Peyer's patch (tissue), 4 donors: Measurements from ENCODE around the gene KRT13. TPM values are rescaled to one million over a fixed set of nuclear protein-coding genes. Genes with fewer than 3 reads are reported as not detected.

Experiments used
- DNase-seq, 3 donors: peaks; one replicate each; pipeline ENCODE4 v3.0.0-alpha.2; 2017 to 2019
- H3K27ac ChIP-seq, 4 donors: fragments of 200-600 bp; sonication (generic); one replicate each; pipeline ENCODE4 v1.5.1; 2016 to 2019
- H3K27me3 ChIP-seq, 2 donors: fragments of 200-600 bp; sonication (generic); one replicate each; pipeline ENCODE4 v1.5.1; 2019
- H3K36me3 ChIP-seq, 3 donors: fragments of 200-600 bp; sonication (generic); one replicate each; pipeline ENCODE4 v1.5.1; 2016 to 2019
- H3K4me1 ChIP-seq, 4 donors: fragments of 200-600 bp; sonication (generic); one replicate each; pipeline ENCODE4 v1.5.1; 2016 to 2019
- H3K4me3 ChIP-seq, 4 donors: fragments of 200-600 bp; sonication (generic); 1 replicate in 3 of 4; 2 replicates in 1 of 4; pipeline ENCODE4 v1.5.1; 2016 to 2019; ENCODE audit warnings: mild to moderate bottlenecking in 1 of 4
- H3K9me3 ChIP-seq, 4 donors: fragments of 200-600 bp; sonication (generic); one replicate each; pipeline ENCODE4 v1.5.1; 2016 to 2019; ENCODE audit warnings: mild to moderate bottlenecking in 1 of 4
- POLR2A ChIP-seq, 2 donors: fragments of 450-650 bp; IDR thresholded peaks; one replicate each; pipeline ENCODE4 v1.5.1; 2017; ENCODE audit warnings: antibody characterized with exemption in 2 of 2, mild to moderate bottlenecking in 2 of 2, moderate library complexity in 2 of 2
- total RNA-seq, 4 donors: library from RNA; depleted of rRNA; stranded (reverse); fragments of >200 nt; gene quantifications; one replicate each; pipeline ENCODE4 v1.1.0, GENCODE V29; 2016
- TF ChIP-seq, protein P1 (sequence below), 6 experiments: fragments of 450-650 bp in 4 of 6; fragments of 200-600 bp in 2 of 6; sonication (generic) in 1 of 6; IDR thresholded peaks; one replicate each; pipeline ENCODE4 v1.5.1; 2017 to 2019; ENCODE audit warnings: antibody characterized with exemption in 6 of 6, mild to moderate bottlenecking in 3 of 6, moderate library complexity in 1 of 6

Gene KRT13
- total RNA-seq, 4 donors from 2014 or later, result 2.5 TPM; not detected in 3

DNA sequence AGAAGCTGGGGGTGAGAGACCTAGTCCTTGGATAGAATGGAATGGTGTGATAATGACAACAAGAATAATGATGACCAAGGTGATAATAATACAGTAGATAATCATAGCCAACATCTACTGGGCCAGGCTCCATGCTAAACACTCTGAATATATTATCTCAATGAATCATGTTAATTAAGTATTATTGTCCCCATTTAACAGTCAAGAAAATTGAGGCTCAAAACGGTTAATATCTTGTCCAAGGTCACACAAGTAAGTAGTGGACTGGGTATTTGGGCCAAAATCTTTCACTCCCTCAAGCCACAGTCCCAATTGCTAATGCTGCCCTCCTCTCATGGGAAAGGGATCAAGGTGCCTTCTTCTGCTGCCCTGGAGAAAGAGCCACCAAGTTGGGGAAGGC lies 26.6 kb upstream of the KRT13 start:
- no peaks in the 10 kb centered on the region for H3K9me3 ChIP-seq
- peaks cover 0 to 4% of the 10 kb centered on the region in 2 donors for H3K27me3 ChIP-seq
- peaks cover 0 to 11% (median 0%) of the 10 kb centered on the region in 3 donors for H3K36me3 ChIP-seq
- no peak for TF ChIP-seq POLR2A (IDR thresholded peaks at IDR 0.05)
- TF ChIP-seq, protein P1, sequence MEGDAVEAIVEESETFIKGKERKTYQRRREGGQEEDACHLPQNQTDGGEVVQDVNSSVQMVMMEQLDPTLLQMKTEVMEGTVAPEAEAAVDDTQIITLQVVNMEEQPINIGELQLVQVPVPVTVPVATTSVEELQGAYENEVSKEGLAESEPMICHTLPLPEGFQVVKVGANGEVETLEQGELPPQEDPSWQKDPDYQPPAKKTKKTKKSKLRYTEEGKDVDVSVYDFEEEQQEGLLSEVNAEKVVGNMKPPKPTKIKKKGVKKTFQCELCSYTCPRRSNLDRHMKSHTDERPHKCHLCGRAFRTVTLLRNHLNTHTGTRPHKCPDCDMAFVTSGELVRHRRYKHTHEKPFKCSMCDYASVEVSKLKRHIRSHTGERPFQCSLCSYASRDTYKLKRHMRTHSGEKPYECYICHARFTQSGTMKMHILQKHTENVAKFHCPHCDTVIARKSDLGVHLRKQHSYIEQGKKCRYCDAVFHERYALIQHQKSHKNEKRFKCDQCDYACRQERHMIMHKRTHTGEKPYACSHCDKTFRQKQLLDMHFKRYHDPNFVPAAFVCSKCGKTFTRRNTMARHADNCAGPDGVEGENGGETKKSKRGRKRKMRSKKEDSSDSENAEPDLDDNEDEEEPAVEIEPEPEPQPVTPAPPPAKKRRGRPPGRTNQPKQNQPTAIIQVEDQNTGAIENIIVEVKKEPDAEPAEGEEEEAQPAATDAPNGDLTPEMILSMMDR (IDR thresholded peaks at IDR 0.05), result no peak
- DNase-seq, result no peak
- H3K27ac ChIP-seq, result no peak overlapping the region
- H3K4me1 ChIP-seq, result peaks cover 0 to 26% (median 0%) of the 10 kb centered on the region in 4 donors
- H3K4me3 ChIP-seq, result no peak overlapping the region

DNA sequence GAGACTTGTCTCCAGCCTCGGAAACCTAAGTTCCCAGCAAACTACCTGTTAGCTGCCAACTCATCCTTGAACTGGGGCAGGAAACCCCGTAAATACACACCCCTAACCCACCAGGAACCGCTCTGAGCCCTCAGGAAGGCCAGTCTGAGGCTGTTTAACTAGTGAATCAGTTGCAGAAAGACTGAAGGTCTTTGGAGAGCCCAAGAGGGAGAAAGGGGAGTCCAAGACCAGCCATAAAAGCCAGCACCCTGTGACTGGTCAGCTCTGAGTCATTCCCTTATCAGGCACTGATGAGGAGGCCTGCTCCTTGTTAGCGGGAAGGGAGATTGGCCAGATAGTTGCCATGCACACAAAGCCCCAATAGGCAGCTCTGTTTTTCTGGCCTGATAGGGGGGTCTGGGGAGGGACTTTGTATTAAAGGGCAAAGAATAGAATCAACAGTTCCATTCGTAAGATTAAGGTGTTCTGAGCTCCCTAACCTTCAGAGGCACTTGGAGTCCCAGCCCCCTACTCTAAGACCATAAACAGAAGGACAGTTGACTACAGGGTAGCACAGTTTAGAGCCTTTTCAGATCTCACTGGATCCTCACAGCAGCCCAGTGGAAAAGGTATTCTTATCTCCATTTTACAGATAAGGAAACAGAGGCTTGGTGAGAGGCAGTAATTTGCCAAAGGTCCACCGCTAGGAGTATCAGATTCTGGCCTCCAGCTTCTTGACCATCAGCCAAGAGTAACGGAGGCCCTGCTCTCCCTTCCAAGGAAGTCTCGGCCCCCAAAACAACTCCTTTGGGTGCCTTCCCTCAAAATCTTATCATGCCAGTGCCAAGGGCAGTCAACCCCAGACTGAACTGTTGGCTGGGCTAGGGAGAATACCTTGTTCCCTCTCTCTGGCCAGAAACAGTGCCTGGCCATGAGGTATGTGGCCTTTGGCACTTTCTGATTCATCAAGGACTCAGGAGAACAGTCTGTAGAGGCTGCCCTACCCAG lies 24.9 kb upstream of the KRT13 start:
- Histone ChIP-seq H3K9me3 (no peaks in the 10 kb centered on the region), H3K4me1 (peaks cover 0 to 26% (median 0%) of the 10 kb centered on the region in 4 donors), H3K36me3 (peaks cover 0 to 23% (median 0%) of the 10 kb centered on the region in 3 donors), H3K27me3 (peaks cover 0 to 4% of the 10 kb centered on the region in 2 donors), H3K4me3 (peak overlapping the region in 2 of 4 donors; percentile 69 to 70), H3K27ac (peak overlapping the region in 3 of 4 donors; percentile 90 to 96 (median 95))
- TF ChIP-seq POLR2A (IDR thresholded peaks at IDR 0.05), result peak; percentile 73 to 84
- TF ChIP-seq, protein P1 (IDR thresholded peaks at IDR 0.05), result peak in 1 of 6 experiments; percentile 14
- DNase-seq, result peak in 2 of 3 donors; percentile 70 to 88

DNA sequence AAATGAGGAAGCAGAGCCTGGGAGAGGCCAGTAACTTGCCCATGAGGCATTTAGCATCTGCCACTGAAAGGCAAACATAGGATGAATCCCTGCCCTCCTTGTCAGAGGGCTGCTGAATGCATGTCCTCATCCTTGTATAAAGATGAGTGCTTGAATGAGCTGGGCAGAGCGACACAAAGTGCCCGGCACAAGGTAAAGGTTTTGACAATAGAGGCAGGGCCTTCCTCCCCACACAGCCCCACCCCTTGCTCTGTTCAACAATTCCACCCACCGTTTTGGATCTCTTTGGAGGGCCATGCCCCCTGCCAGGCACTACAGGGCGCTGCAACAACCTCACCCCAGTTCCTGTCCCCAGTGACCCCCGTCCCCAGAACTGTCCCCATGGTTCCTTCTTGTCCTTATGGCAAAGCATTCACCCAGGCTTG lies 24.1 kb upstream of the KRT13 start:
- Histone ChIP-seq H3K27me3 (peaks cover 0 to 4% of the 10 kb centered on the region in 2 donors), H3K9me3 (no peaks in the 10 kb centered on the region), H3K36me3 (peaks cover 0 to 31% (median 0%) of the 10 kb centered on the region in 3 donors), H3K27ac (peak overlapping the region in 3 of 4 donors; percentile 90 to 96 (median 95)), H3K4me3 (peak overlapping the region in 2 of 4 donors; percentile 69 to 70), H3K4me1 (peaks cover 0 to 26% (median 0%) of the 10 kb centered on the region in 4 donors)
- no peak for TF ChIP-seq POLR2A (IDR thresholded peaks at IDR 0.05)
- TF ChIP-seq, protein P1 (IDR thresholded peaks at IDR 0.05), result no peak
- no peak for DNase-seq

DNA sequence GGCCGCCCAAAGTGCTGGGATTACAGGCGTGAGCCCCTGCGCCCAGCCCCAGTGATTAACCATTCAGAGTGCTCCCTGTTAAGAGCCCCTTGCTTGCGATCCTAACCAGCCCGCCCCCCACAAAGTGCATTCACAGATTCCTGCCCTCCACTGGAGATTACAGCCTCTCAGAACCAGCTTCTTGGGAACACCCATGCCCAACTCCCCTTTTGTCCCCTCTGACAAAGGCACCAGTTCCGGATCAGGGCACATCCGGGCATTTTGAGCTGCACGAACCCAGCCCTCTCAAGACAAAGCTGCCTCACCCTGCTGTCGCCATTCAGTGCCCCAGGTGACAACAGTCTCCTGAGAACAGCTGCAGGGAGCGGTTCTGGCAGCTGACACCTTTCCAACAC lies 23.5 kb upstream of the KRT13 start:
- DNase-seq, result peak in 2 of 3 donors; percentile 73 to 79
- TF ChIP-seq POLR2A (IDR thresholded peaks at IDR 0.05), result peak; percentile 36 to 52
- TF ChIP-seq, protein P1 (IDR thresholded peaks at IDR 0.05), result no peak
- Histone ChIP-seq H3K27me3 (peaks cover 0 to 4% of the 10 kb centered on the region in 2 donors), H3K27ac (peak overlapping the region in 3 of 4 donors; percentile 90 to 96 (median 95)), H3K4me1 (peaks cover 0 to 29% (median 0%) of the 10 kb centered on the region in 4 donors), H3K36me3 (peaks cover 0 to 37% (median 0%) of the 10 kb centered on the region in 3 donors), H3K4me3 (peak overlapping the region in 2 of 4 donors; percentile 69 to 70), H3K9me3 (no peaks in the 10 kb centered on the region)

DNA sequence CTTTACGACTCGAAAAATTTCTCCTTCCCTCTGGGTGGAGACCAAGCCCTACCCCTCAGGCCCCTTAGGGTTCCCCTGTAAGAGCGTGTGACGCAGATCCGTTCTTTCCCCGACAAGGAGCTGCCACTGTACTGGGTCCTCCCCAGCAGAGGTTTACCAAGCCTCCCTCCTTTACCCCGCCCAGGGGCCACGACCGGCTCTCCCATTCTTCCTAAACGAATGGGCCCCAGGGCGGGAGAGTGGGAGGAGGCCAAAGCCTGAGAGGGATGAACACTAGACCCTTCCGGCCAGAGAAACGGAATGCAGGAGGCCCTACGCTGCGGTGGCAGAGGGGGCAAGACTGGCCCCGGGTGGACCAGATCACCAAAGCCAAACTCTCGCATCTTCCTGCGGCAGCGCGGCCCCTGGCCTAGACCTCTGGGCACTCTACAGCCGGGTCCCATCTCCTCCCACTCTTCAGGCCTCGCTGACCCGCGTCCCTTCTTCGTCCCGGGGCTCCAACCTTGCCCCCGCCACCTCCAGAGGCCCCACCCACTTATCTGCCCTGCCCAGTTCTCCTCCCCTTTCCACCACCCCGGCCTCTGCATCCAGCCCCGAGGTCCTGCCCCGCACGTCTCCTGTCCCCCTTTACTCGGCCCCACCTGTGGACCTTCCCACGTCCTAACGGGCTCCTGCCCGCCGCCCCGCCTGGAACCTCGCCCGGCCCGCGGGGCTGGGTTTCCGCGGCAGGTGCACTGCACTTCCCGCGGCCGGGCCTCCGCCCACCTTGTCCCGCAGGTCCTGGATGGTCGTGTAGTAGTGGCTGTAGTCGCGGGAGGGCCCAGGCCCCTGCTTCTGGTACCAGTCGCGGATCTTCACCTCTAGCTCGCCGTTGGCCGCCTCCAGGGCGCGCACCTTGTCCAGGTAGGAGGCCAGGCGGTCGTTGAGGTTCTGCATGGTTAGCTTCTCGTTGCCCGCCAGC lies 21.9 kb upstream of the KRT13 start:
- peaks cover 0 to 41% (median 0%) of the 10 kb centered on the region in 4 donors for H3K4me1 ChIP-seq
- peak overlapping the region in 3 of 4 donors; percentile 90 to 96 (median 95) for H3K27ac ChIP-seq
- H3K9me3 ChIP-seq, result no peaks in the 10 kb centered on the region
- H3K27me3 ChIP-seq, result peaks cover 0 to 4% of the 10 kb centered on the region in 2 donors
- TF ChIP-seq, protein P1 (IDR thresholded peaks at IDR 0.05), result no peak
- TF ChIP-seq POLR2A (IDR thresholded peaks at IDR 0.05), result peak in 1 of 2 donors; percentile 7
- peak overlapping the region; percentile 22 to 70 (median 60) for H3K4me3 ChIP-seq
- peaks cover 0 to 43% (median 0%) of the 10 kb centered on the region in 3 donors for H3K36me3 ChIP-seq
- DNase-seq, result peak in 2 of 3 donors; percentile 59 to 73
